Measurements from ENCODE around the gene C1orf167.

The C1orf167 gene, protein sequence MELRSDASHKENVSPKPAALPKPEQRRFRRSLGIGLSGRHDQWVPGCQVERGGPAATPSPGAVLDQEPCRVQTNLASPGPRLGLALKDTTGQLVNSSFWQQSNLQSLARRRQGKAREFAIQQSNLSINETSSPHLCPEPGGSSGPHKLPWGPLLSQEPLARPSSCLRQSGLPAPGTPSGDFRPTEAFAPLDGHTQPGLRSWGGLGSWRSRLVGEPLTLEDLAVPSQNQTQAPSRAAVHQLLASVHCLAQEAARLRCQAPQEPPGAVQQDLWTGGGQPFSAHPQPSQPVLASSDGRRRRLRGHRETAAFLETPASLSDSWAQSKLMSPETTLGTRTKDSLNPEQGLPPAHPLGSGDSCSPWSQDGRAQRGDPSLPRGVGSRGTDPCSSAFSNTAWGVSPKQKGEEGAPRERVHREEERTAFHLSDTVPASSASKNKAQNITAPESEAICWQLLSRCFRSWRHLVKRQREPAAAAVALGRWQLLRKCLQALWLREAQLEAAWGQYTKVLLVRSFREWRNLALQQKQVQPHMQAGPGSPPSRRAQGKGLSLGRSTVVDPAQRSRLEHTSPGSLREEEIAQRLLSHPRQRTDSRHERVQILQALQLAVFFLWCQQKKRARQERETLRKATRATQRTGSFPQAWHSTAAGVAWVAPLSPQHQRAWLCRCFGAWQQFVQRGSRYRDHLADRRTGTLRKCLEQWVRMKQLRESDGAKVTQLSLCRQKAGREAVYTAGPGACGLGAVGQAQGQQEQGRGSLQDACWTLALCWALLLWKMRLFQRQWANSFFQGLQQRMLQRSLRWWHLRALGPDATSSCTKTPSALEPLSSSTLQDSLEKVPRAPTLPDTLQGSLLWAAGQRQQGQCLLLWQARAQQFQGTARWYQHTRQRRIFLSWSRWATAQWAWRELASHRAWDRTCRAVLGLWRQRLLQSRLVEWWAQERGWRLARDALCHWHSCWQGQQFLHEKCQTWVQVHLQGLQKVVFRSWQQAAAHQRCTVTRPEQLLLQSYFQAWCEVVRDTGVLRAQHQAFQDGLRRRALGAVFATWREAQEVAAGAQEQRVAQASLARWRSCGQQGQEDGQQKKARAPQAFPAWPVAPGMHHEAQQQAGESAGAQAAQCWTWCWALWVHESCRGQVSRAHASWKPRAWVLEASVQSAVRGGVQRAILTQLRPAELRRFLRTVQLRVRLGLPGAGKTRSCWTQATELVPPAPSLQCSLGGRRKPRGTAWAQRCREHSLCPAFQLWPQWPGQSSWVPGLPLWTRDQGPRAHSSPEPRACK (N-terminal part only)

GRCh38 chr1:11761988-11762406 is at the start of gene C1orf167:
Gene C1orf167, plus strand, starts transcription at chr1:11762193. Its CDS starts 2,208 bp downstream, at chr1:11764401.
- DNase-seq (ENCODE audit: low read depth, low spot score), result no peak

DNA sequence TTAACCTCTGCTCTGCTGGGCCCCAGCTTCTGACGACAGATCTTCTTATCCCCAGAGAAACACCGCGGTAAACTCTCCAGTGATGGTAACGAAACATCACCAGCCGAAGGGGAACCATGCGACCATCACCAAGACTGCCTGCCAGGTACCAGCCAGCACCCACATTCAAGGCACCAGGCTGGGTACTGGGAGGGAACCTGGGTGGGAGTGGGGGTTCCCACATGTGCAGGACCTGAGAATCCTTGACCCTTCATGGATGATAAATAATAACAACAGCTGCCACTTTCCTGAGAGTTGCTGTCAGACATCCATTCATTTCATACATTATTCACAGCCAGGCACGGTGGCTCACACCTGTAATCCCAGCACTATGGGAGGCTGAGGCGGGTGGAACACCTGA is 49.7 kb upstream of the C1orf167 start:
- no peak for DNase-seq (ENCODE audit: low read depth, low spot score)

- no peak for DNase-seq (ENCODE audit: low read depth, low spot score)
Observed at GRCh38 chr1:11713095-11713494, 48.9 kb upstream of the C1orf167 start.

DNA sequence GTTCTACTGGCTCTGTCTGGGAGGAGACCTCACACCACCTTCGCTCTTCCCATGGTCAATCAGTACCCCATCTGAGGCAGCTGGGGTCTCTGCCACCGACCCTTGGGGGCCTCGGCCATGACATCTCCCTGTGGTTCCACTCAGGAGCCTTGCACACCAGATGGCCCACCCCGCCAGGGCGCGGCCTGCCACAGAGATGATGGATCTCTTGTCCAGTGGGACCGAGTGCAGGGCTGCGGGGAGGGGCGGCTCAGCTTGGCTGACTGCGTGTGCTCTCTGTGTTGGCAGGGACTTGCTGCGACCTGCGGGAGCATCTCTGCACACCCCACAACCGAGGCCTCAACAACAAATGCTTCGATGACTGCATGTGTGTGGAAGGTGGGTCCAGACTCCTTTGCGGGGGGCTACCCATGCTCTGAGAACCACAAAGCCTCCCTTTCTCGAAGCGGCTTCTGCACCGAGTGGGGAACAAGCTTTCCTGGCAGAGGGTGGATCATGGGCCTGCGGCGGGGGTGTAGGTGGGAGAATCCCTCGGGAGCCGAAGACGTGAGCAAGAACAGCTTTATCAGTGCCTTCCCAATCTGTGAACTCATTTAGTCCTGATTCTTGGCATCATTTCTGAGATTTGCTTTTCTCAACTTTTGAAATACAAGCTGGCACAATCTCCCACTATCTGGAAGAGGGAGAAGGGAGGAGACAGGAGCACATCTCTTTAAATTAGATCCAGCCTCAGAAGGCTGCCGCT is 47.0 kb upstream of the C1orf167 start:
- no peak for DNase-seq (ENCODE audit: low read depth, low spot score)

DNA sequence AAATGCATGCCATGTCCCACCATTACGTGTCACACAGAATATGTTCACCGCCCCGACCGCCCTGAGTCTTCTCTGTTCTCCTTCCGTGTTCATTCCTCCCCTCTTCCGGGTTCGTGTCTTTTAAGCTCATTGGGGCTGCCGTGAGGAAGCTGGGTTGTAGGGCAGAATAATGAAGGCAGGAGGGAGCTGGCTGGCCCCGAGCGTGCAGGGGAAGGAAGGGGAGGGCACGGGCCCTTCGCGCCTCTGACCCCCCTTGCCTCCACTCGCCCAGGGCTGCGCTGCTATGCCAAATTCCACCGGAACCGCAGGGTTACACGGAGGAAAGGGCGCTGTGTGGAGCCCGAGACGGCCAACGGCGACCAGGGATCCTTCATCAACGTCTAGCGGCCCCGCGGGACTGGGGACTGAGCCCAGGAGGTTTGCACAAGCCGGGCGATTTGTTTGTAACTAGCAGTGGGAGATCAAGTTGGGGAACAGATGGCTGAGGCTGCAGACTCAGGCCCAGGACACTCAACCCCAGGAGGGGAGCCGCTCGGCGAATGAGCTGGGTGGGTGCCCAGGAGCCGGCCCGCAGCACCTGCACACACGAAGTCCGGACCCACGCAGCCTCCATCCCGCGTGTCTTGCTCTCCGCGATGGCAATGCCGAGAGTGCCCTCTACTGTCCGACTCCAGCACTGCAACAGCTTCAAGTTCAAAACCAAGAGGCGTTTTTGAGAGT is 42.5 kb upstream of the C1orf167 start:
- peak; percentile 71 for DNase-seq (ENCODE audit: low read depth, low spot score)

GRCh38 chr1:11720033-11720376 is 42.0 kb upstream of the C1orf167 start:
- DNase-seq (ENCODE audit: low read depth, low spot score), result no peak

GRCh38 chr1:11720525-11720924 is 41.5 kb upstream of the C1orf167 start:
- no peak for DNase-seq (ENCODE audit: low read depth, low spot score)

GRCh38 chr1:11721311-11721710 is 40.7 kb upstream of the C1orf167 start:
- no peak for DNase-seq (ENCODE audit: low read depth, low spot score)

- no peak for DNase-seq (ENCODE audit: low read depth, low spot score)
Observed at GRCh38 chr1:11722538-11722937, 39.5 kb upstream of the C1orf167 start.

GRCh38 chr1:11725616-11726015 is 36.4 kb upstream of the C1orf167 start:
- DNase-seq (ENCODE audit: low read depth, low spot score), result no peak

DNA sequence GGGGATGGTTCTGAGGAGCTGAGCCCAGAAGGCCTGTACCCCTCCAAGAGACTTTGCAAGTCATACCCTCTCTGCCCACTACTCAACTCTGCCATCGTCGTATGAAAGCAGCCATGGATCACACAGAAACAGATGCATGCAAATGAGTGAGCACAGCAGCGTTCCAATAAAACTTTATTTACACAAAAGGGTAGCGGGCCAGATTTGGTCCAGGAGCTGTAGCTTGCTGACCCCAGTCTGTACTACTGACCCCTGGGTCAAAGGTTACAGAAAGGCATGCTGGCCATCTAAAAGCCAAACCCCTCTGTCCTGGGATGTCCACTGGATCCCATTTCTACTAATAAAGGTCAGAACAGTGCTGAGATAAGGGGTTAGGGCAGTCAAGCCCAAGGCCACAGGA is 34.9 kb upstream of the C1orf167 start:
- DNase-seq (ENCODE audit: low read depth, low spot score), result no peak

DNA sequence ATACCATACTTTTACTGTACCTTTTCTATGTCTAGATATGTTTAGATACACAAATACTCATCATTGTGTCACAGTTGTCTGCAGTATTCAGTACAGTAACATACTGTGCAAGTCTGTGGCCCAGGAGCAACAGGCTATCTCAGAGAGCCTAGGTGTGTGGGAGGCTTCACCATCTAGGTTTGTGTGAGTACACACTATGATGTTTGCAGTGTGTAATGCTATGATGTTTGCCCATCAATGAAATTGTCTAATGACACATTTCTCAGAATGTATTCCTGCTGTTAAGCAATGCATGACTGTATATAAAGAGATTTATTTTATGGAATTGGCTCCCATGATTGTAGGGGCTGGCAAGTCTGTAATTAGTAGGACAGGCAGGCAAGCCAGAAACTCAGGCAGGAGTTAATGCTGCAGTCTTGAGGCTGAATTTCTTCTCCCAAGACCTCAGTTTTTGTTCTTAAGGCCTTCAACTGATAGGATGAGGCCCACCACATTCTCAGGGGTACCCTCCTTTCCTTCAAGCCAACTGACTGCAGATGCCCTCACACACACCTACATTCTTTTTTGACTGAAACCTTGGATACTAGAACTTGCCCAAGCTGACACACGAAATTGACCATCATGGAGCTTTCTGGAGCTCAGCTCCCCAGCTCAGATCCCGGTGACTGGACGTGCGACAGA is 33.7 kb upstream of the C1orf167 start:
- DNase-seq (ENCODE audit: low read depth, low spot score), result no peak

DNA sequence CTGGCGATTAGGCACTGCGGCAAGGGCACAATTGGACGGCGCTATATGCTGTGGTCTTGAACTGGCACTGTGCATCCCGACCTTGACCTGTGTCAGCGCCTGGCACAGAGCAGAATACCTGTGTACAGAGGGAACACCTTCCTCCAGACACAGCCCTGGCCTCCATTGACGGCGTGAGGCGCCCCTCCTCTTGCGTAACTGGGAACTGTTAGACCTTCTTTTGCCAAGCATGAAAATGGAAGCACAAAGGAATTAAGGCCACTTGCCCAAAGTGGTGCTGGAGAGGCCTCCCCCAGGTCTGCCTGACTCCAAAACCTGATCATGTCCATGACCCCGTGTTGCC is 32.9 kb upstream of the C1orf167 start:
- DNase-seq (ENCODE audit: low read depth, low spot score), result no peak

- no peak for DNase-seq (ENCODE audit: low read depth, low spot score)
Observed at GRCh38 chr1:11729498-11730428, 32.2 kb upstream of the C1orf167 start.

DNA sequence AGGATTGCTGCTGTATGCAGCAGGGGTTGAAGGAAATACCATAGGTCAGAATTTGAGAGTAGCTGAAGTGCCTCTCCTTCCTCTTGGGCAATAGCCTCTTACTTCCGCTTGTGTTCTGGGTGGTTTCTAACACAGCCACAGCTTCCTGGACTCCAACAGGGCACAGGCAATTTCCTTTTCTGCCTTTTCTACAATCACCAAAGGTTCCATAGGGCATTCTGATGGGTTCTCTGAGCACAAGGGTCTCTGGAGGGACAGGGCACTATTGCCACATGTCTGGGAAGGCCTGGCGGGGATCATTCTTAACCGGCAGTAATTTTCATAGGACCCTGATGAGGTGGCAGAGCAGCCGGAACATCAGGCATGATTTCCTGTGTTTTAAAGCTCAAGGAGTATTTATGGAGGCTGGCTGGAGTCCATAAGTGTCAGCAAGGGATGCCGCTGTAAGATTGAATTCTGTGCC is 31.5 kb upstream of the C1orf167 start:
- DNase-seq (ENCODE audit: low read depth, low spot score), result no peak

GRCh38 chr1:11731691-11732283 is 30.2 kb upstream of the C1orf167 start:
- DNase-seq (ENCODE audit: low read depth, low spot score), result no peak

- no peak for DNase-seq (ENCODE audit: low read depth, low spot score)
Observed at GRCh38 chr1:11733306-11733705, 28.7 kb upstream of the C1orf167 start.

DNA sequence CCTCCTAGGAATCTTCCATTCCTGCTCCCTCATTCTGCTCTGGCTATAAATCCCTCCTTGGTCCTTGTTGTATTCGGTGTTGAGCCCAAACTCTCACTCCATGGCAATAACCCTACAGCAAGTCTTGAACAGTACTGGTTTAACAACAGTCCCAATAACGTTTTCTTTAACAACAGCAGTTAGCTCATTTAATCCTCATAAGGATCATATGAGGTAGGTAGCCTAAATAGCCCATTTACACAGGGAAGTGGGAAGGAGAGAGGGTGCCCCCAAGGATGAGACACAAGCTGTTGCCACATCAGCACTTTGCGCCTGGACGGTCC is 26.5 kb upstream of the C1orf167 start:
- no peak for DNase-seq (ENCODE audit: low read depth, low spot score)
